Left lung (tissue), 10 donors: ENCODE results near the gene HERC4. TPM values are rescaled to one million over a fixed set of nuclear protein-coding genes. Genes with fewer than 3 reads are reported as not detected.
A peak's percentile ranks its signal among the peaks of the same experiment; 100 is the strongest.

ENCODE experiments used
- ATAC-seq: fragments of 200-7000 bp; cut with Tn5 transposase; one replicate; pipeline ENCODE4 v1.9.1; 2020; ENCODE audit warnings: moderate library complexity
- DNase-seq, 4 donors: peaks; one replicate each; pipeline ENCODE4 v3.0.0-alpha.2; 2013 to 2020
- H3K27ac ChIP-seq, 2 donors: fragments of 200-600 bp; sonication (generic) in 1 of 2; one replicate each; pipeline versions ENCODE4 v1.5.0 to v1.8.0; 2020 to 2021
- H3K27me3 ChIP-seq, 2 donors: fragments of 200-600 bp; sonication (generic) in 1 of 2; one replicate each; pipeline versions ENCODE4 v1.5.0 to v1.8.0; 2020 to 2021
- H3K36me3 ChIP-seq, 2 donors: fragments of 200-600 bp; sonication (generic) in 1 of 2; one replicate each; pipeline versions ENCODE4 v1.5.0 to v1.8.0; 2020 to 2021
- H3K4me1 ChIP-seq, 2 donors: fragments of 200-600 bp; one replicate each; pipeline ENCODE4 v1.8.0; 2021
- H3K4me3 ChIP-seq, 2 donors: fragments of 200-600 bp; sonication (generic) in 1 of 2; one replicate each; pipeline versions ENCODE4 v1.5.0 to v1.8.0; 2020 to 2021; ENCODE audit warnings: mild to moderate bottlenecking in 1 of 2
- H3K9me3 ChIP-seq, 2 donors: fragments of 200-600 bp; sonication (generic) in 1 of 2; one replicate each; pipeline versions ENCODE4 v1.5.0 to v1.8.0; 2020 to 2021
- CTCF ChIP-seq, 2 donors: fragments of 200-600 bp; sonication (generic) in 1 of 2; IDR thresholded peaks; one replicate each; pipeline versions ENCODE4 v1.5.0 to v1.8.0; 2021; ENCODE audit warnings: antibody characterized with exemption in 2 of 2
- intact Hi-C, 2 donors: fragments of 100-400 bp; cut with DNase I; formaldehyde crosslinking; loops; one replicate each; pipeline versions ENCODE4 v1.11.2 to v1.14.2; 2022
- polyA plus RNA-seq, 6 donors: library from polyadenylated mRNA; unstranded; fragments of 120-200 nt; gene quantifications; one replicate each; pipeline ENCODE4 v1.2.1, GENCODE V29; 2013; ENCODE audit not compliant: insufficient read length in 6 of 6
- total RNA-seq, 2 donors: library from RNA; stranded (reverse); fragmentation: NEBNext Ultra II Directional; extraction: Animal tissue kit (Norgen Biotek cat#: 25700); gene quantifications; one replicate each; pipeline ENCODE4 v1.2.1, GENCODE V29; 2021
- donor health status: DM: no; HTN: yes; CAD: no.
- donor health status: DM: no; HTN: no; CAD: no.

HERC4 gene
- total and polyA plus RNA-seq, 8 donors = 51.5 to 65.7 (median 61.1) TPM

DNA sequence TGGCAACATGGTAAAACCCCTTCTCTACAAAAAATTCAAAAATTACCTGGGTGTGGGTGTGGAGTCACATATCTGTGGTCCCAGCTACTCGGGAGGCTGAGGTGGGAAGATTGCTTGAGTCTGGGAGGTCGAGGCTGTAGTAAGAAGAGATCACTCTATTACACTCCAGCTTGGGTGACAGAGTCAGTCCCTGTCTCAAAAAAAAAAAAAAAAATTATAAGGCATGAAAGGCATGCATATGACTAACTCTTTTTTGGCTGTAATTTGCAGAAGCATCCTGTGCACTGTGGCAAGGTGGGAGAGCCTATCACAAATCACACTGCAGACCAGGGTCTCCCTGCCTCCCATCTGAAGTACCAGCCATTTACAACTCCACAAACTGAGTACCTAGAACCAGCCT is 20.1 kb upstream of the HERC4 start:
- ATAC-seq = no peak

DNA sequence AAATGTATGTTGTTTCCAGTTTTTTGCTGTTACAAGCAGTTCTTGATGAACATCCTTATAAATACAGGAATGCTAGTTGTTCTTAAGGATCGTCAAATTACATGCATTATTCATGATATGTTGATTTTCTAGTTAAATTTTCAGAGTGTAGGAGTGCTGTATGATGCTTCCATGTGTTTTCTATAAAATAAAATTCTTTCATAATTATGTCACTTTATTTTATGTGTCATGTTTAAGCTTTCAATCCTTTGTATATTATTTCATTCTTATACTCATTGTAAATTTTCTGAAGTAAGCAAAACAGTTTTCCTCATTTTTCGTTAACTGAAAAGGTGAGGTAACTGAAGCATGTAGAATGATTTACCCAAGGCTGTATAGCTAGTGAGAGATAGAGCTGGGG is 17.4 kb upstream of the HERC4 start:
- H3K27ac ChIP-seq = no peak overlapping the region
- intact Hi-C loops = no loop called here
- H3K27me3 ChIP-seq = no peaks in the 10 kb centered on the region
- DNase-seq = no peak
- H3K36me3 ChIP-seq = no peaks in the 10 kb centered on the region
- H3K4me1 ChIP-seq = no peaks in the 10 kb centered on the region
- no peaks in the 10 kb centered on the region for H3K9me3 ChIP-seq
- no peak for ATAC-seq
- H3K4me3 ChIP-seq = no peak overlapping the region
- no peak for TF ChIP-seq CTCF (IDR thresholded peaks at IDR 0.05)

More for the DNA sequence above, 20.1 kb upstream of the HERC4 start:
- intact Hi-C loops = no loop called here
- DNase-seq = no peak
- Histone ChIP-seq H3K9me3 (no peaks in the 10 kb centered on the region), H3K27ac (no peak overlapping the region), H3K4me3 (no peak overlapping the region), H3K36me3 (no peaks in the 10 kb centered on the region), H3K4me1 (no peaks in the 10 kb centered on the region), H3K27me3 (no peaks in the 10 kb centered on the region)
- TF ChIP-seq CTCF (IDR thresholded peaks at IDR 0.05) = no peak

GRCh38 chr10:68090586-68090985 is 15.5 kb upstream of the HERC4 start:
- no peaks in the 10 kb centered on the region for H3K36me3 ChIP-seq
- H3K27me3 ChIP-seq = no peaks in the 10 kb centered on the region
- ATAC-seq (no peak), DNase-seq (no peak)
- no peak overlapping the region for H3K4me3 ChIP-seq
- no peak overlapping the region for H3K27ac ChIP-seq
- H3K4me1 ChIP-seq = no peaks in the 10 kb centered on the region
- H3K9me3 ChIP-seq = no peaks in the 10 kb centered on the region
- intact Hi-C loops = no loop called here
- no peak for TF ChIP-seq CTCF (IDR thresholded peaks at IDR 0.05)

DNA sequence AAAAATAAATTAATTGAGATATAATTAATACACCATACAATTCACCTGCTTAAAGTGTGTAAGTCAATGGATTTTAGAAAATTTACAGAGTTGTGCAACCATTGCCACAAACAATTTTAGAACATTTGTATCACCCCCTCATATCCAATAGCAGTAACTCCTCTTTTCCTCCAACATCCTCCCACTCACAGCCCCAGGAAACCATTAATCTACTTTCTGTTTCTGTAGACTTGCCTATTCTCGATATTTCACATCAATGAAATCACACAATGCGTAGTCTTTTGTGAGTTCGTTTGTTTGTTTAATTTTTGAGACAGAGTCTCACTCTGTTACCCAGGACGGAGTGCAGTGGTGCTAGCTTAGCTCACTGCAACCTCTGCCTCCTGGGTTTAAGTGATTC is 13.7 kb upstream of the HERC4 start:
- Histone ChIP-seq H3K4me1 (no peaks in the 10 kb centered on the region), H3K36me3 (no peaks in the 10 kb centered on the region), H3K27ac (no peak overlapping the region), H3K27me3 (no peaks in the 10 kb centered on the region), H3K4me3 (no peak overlapping the region), H3K9me3 (no peaks in the 10 kb centered on the region)
- DNase-seq = no peak
- TF ChIP-seq CTCF (IDR thresholded peaks at IDR 0.05) = no peak
- intact Hi-C loops = loop anchor here in 1 of 2 donors (10.0 kb wide), 1 partner anchor 66 kb away; no protein-coding TSS in a partner anchor
- ATAC-seq = no peak

DNA sequence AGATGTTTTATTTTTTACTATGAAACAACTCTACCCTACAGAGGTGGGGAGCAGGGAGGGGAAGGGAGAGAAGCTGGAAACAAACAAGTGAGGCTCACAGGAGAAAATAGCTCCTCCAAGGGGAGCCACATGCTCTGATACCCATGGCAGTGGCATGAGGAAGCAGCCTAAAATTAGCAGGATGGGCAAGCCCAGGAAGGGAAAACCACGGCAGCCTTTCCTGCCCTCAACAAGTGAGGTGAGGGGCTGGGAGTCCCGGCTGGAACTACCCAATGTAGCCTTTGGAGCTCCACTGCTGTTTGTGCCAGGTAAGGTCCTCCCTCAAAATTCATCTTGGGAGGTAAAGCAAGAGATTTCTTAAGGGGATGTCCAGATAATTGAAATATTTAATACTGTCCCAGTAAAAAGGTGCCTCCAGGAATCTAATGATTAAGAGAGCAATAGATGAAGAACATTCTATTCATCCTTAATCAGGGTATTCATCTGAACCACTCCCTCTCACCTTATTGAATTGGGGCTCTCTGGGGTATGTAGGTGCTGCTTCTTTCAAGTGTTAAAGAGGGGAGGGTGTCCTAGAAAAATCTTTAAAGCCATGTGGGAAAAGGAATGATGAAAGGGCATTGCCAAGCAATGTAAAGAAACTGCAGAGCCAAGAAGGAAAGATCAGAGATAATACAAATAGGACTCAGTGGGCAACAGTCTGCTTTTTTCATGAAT is 12.8 kb upstream of the HERC4 start:
- intact Hi-C loops = loop anchor here in 1 of 2 donors (10.0 kb wide), 1 partner anchor 67 kb away; no protein-coding TSS in a partner anchor
- Histone ChIP-seq H3K9me3 (no peaks in the 10 kb centered on the region), H3K36me3 (no peaks in the 10 kb centered on the region), H3K4me3 (no peak overlapping the region), H3K4me1 (no peaks in the 10 kb centered on the region), H3K27me3 (no peaks in the 10 kb centered on the region), H3K27ac (no peak overlapping the region)
- ATAC-seq (no peak), DNase-seq (peak in 1 of 4 donors; percentile 29)
- TF ChIP-seq CTCF (IDR thresholded peaks at IDR 0.05) = no peak
